Body of pancreas (tissue), 4 donors: ENCODE measurements around the gene AAGAB.

Experiments
- CTCF ChIP-seq, 7 experiments: fragments of 450-650 bp in 4 of 7; fragments of 200-600 bp in 3 of 7; sonication (generic) in 3 of 7; IDR thresholded peaks; one replicate each; pipeline ENCODE4 v1.5.1; 2016 to 2019; ENCODE audit warnings: antibody characterized with exemption in 7 of 7
- POLR2A ChIP-seq, 3 donors: fragments of 450-650 bp; IDR thresholded peaks; one replicate each; pipeline ENCODE4 v1.6.1; 2016; ENCODE audit warnings: antibody characterized with exemption in 3 of 3, mild to moderate bottlenecking in 2 of 3

GRCh38 chr15:67194171-67195114 is 60.0 kb downstream of the AAGAB start:
- no peak for TF ChIP-seq CTCF (IDR thresholded peaks at IDR 0.05)
- no peak for TF ChIP-seq POLR2A (IDR thresholded peaks at IDR 0.05)
